Astrocyte (in vitro differentiated cells and primary cell): ENCODE data around the gene TMOD1. TPM values are rescaled to one million over a fixed set of nuclear protein-coding genes. Genes with fewer than 3 reads are reported as not detected.

Experiments
- DNase-seq: peaks from one replicate; pipeline ENCODE4 v3.0.0-alpha.2; 2010; ENCODE audit warnings: low read depth
- FAIRE-seq: peaks from 2 replicates; lab custom pipeline; 2011; peaks lifted over from hg19 to GRCh38; lab: Jason Lieb, UNC
- H2AFZ ChIP-seq: 2 replicates; pipeline ENCODE4 v1.6.0; 2012; ENCODE audit warnings: low read depth, low read length, inconsistent platforms
- H3K27ac ChIP-seq: 2 replicates; pipeline ENCODE4 v1.5.1; 2011; ENCODE audit warnings: low read depth, low read length, inconsistent platforms
- H3K27me3 ChIP-seq: 2 replicates; pipeline ENCODE4 v1.6.0; 2011; ENCODE audit warnings: low read length, inconsistent platforms; ENCODE audit not compliant: insufficient read depth
- H3K36me3 ChIP-seq: 2 replicates; pipeline ENCODE4 v1.5.1; 2011; ENCODE audit warnings: low read length, inconsistent platforms; ENCODE audit not compliant: insufficient read depth
- H3K4me1 ChIP-seq: 2 replicates; pipeline ENCODE4 v1.5.1; 2011; ENCODE audit warnings: low read length, inconsistent platforms; ENCODE audit not compliant: insufficient read depth
- H3K4me2 ChIP-seq: 2 replicates; pipeline ENCODE4 v1.6.0; 2012; ENCODE audit warnings: low read length, inconsistent platforms
- H3K4me3 ChIP-seq: 2 replicates; pipeline ENCODE4 v1.5.1; 2011; ENCODE audit warnings: low read depth, mild to moderate bottlenecking, low read length, inconsistent platforms; ENCODE audit not compliant: insufficient read depth
- H3K79me2 ChIP-seq: 2 replicates; pipeline ENCODE4 v1.6.0; 2012; ENCODE audit warnings: mild to moderate bottlenecking, low read length, inconsistent platforms; ENCODE audit not compliant: insufficient read depth
- H3K9ac ChIP-seq: 2 replicates; pipeline ENCODE4 v1.6.0; 2012; ENCODE audit warnings: mild to moderate bottlenecking, low read length, inconsistent platforms
- H3K9me3 ChIP-seq: 2 replicates; pipeline ENCODE4 v1.5.1; 2012; ENCODE audit warnings: low read depth, mild to moderate bottlenecking, low read length, inconsistent platforms; ENCODE audit not compliant: insufficient read depth
- H4K20me1 ChIP-seq: 2 replicates; pipeline ENCODE4 v1.6.0; 2012; ENCODE audit warnings: low read length, inconsistent platforms; ENCODE audit not compliant: insufficient read depth
- H3K27ac Mint-ChIP-seq: one replicate; pipeline ENCODE4 v1.8.0; 2021; ENCODE audit warnings: mild to moderate bottlenecking, mixed read lengths; ENCODE audit not compliant: unreplicated experiment
- H3K27me3 Mint-ChIP-seq: one replicate; pipeline ENCODE4 v1.8.0; 2021; ENCODE audit warnings: low read depth, mixed read lengths; ENCODE audit not compliant: unreplicated experiment
- H3K36me3 Mint-ChIP-seq: one replicate; pipeline ENCODE4 v1.8.0; 2021; ENCODE audit warnings: low read depth, mixed read lengths; ENCODE audit not compliant: unreplicated experiment
- H3K4me1 Mint-ChIP-seq: one replicate; pipeline ENCODE4 v1.8.0; 2021; ENCODE audit warnings: low read depth, mixed read lengths; ENCODE audit not compliant: unreplicated experiment
- H3K4me3 Mint-ChIP-seq: one replicate; pipeline ENCODE4 v1.8.0; 2021; ENCODE audit warnings: mild to moderate bottlenecking, moderate library complexity, mixed read lengths; ENCODE audit not compliant: unreplicated experiment
- H3K9me3 Mint-ChIP-seq: one replicate; pipeline ENCODE4 v1.8.0; 2021; ENCODE audit warnings: mild to moderate bottlenecking, mixed read lengths; ENCODE audit not compliant: unreplicated experiment
- CTCF ChIP-seq: IDR thresholded peaks from 2 replicates; pipeline ENCODE4 v1.5.1; 2011; ENCODE audit warnings: low read depth, mild to moderate bottlenecking, inconsistent platforms, low read length, moderate library complexity; ENCODE audit not compliant: insufficient read depth
- EZH2 ChIP-seq: IDR thresholded peaks from 2 replicates; pipeline ENCODE4 v1.6.1; 2012; ENCODE audit warnings: mild to moderate bottlenecking, low read length, inconsistent platforms; ENCODE audit not compliant: insufficient read depth
- total RNA-seq: library from RNA; stranded (reverse); gene quantifications from 2 replicates; pipeline ENCODE4 v1.2.1, GENCODE V29; 2021

TMOD1 gene
- total RNA-seq, 1 donor from 2014 or later, result 0.48 TPM

DNA sequence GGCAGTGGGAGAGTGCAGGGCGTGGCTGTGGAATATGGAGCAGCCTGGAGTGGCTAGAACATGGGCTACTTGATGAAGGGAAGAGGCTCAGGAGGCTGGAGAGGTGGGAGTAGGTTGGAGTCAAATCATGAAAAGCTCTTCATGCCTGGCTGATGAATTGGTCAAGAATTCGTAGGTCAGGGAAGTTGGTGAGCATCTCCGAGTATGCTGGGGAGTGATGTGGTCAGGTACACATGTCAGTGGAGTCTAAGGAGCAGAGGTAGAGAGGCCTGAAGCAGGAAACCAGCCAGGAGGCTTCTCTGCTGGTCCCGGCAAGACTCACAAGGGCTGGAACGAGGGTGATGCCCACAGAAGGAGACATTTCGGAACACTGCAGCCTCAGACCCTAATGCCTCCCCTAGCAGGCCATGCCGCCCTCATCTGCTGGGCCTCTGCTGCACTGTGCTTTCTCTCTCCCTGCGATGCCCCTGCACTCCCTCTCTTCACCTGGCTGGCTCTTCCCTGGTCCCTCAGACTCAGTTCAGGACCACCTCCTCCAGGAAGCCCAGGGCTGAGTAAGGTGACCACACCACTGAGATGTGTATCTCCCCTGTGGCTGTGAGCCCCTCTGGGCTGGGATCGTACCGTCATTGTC, 33.6 kb downstream of the TMOD1 start:
- Histone ChIP-seq H3K27ac (no peak overlapping the region), H3K4me1 (no peaks in the 10 kb centered on the region), H3K4me2 (no peak overlapping the region), H3K36me3 (no peaks in the 10 kb centered on the region), H3K9ac (no peak overlapping the region), H4K20me1 (no peaks in the 10 kb centered on the region), H3K79me2 (no peaks in the 10 kb centered on the region), H3K27me3 (no peaks in the 10 kb centered on the region), H3K4me3 (no peak overlapping the region), H3K9me3 (no peaks in the 10 kb centered on the region), H2AFZ (no peak overlapping the region)
- H3K4me3 Mint-ChIP-seq, result no peak overlapping the region
- no peak overlapping the region for H3K27ac Mint-ChIP-seq
- no peaks in the 10 kb centered on the region for H3K4me1 Mint-ChIP-seq
- FAIRE-seq (no peak), DNase-seq (no peak)
- H3K27me3 Mint-ChIP-seq, result peaks cover 25% of the 10 kb centered on the region
- H3K36me3 Mint-ChIP-seq, result no peaks in the 10 kb centered on the region
- peaks cover 8% of the 10 kb centered on the region for H3K9me3 Mint-ChIP-seq
- TF ChIP-seq EZH2 (no peak), CTCF (no peak)

DNA sequence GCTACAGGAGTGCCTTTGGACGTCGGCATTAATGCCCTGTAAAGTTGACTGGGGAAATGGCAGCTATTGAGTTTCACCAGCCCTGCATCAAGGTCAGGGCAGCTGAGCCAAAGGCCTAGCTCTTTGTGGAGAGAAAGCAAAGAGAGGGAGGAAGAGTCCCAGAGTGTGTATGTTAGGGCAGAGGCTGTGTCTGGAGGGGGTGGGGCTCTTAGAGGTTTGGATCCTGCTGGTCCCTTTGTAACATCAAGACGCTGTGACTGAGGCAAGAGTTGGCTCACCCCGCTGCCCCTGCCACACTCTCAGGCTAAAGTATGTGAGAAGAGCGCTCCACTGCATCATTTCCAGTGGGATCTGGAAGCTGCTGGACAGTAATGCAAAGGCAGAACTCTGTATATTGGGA, 34.3 kb downstream of the TMOD1 start:
- FAIRE-seq, result no peak
- H3K27ac ChIP-seq, result no peak overlapping the region
- Mint-ChIP-seq H3K9me3 (peaks cover 8% of the 10 kb centered on the region), H3K27ac (no peak overlapping the region), H3K27me3 (peaks cover 23% of the 10 kb centered on the region), H3K4me3 (no peak overlapping the region), H3K36me3 (no peaks in the 10 kb centered on the region), H3K4me1 (no peaks in the 10 kb centered on the region)
- no peaks in the 10 kb centered on the region for H3K79me2 ChIP-seq
- no peaks in the 10 kb centered on the region for H3K36me3 ChIP-seq
- H3K4me1 ChIP-seq, result no peaks in the 10 kb centered on the region
- H3K9ac ChIP-seq, result no peak overlapping the region
- H3K27me3 ChIP-seq, result no peaks in the 10 kb centered on the region
- H2AFZ ChIP-seq, result no peak overlapping the region
- no peak for DNase-seq
- no peak overlapping the region for H3K4me3 ChIP-seq
- H3K9me3 ChIP-seq, result no peaks in the 10 kb centered on the region
- TF ChIP-seq EZH2, result no peak
- TF ChIP-seq CTCF, result no peak
- H3K4me2 ChIP-seq, result no peak overlapping the region
- no peaks in the 10 kb centered on the region for H4K20me1 ChIP-seq

- Mint-ChIP-seq H3K9me3 (peaks cover 8% of the 10 kb centered on the region), H3K4me3 (no peak overlapping the region), H3K36me3 (no peaks in the 10 kb centered on the region), H3K27me3 (peaks cover 23% of the 10 kb centered on the region), H3K27ac (no peak overlapping the region), H3K4me1 (no peaks in the 10 kb centered on the region)
- no peaks in the 10 kb centered on the region for H3K79me2 ChIP-seq
- no peak overlapping the region for H3K4me2 ChIP-seq
- H4K20me1 ChIP-seq, result no peaks in the 10 kb centered on the region
- no peak overlapping the region for H2AFZ ChIP-seq
- H3K36me3 ChIP-seq, result no peaks in the 10 kb centered on the region
- TF ChIP-seq CTCF, result no peak
- no peak for TF ChIP-seq EZH2
- H3K27me3 ChIP-seq, result no peaks in the 10 kb centered on the region
- no peak overlapping the region for H3K9ac ChIP-seq
- FAIRE-seq, result no peak
- no peak for DNase-seq
- no peak overlapping the region for H3K27ac ChIP-seq
- H3K4me1 ChIP-seq, result no peaks in the 10 kb centered on the region
- H3K9me3 ChIP-seq, result no peaks in the 10 kb centered on the region
- H3K4me3 ChIP-seq, result no peak overlapping the region
These were observed 35.0 kb downstream of the TMOD1 start for GRCh38 chr9:97536480-97536879.
